Endothelial cell of umbilical vein (primary cell): ENCODE results near the gene SKI. TPM values are rescaled to one million over a fixed set of nuclear protein-coding genes. Genes with fewer than 3 reads are reported as not detected.
A peak's percentile ranks its signal among the peaks of the same experiment; 100 is the strongest.

Experiments
- BruUV-seq: library from RNA; stranded (reverse); fragments of 400-500 nt; replicated peaks from 2 replicates; lab custom pipeline; 2021; lab: Mats Ljungman, UMichigan
- CTCF ChIA-PET: fragments of 300-600, 350-600 bp; sonication (Branson Sonifier 250); formaldehyde crosslinking; loops from one replicate; lab custom pipeline; 2021; ENCODE audit warnings: antibody characterized with exemption, inconsistent platforms; lab: Charles Lee
- POLR2A ChIA-PET: fragments of 300-600, 350-600 bp; sonication (Branson Sonifier 250); formaldehyde crosslinking; loops from one replicate; lab custom pipeline; 2021; ENCODE audit warnings: antibody characterized with exemption, inconsistent platforms; lab: Charles Lee
- DNase-seq: peaks from one replicate; pipeline ENCODE4 v3.0.0-alpha.2; 2011; ENCODE audit warnings: low read depth, low spot score
- FAIRE-seq: peaks from 2 replicates; lab custom pipeline; 2011; peaks lifted over from hg19 to GRCh38; lab: Jason Lieb, UNC
- H2AFZ ChIP-seq: 2 replicates; pipeline ENCODE4 v1.6.0; 2012; ENCODE audit warnings: low read depth, low read length, control low read depth, inconsistent platforms
- H3K27ac ChIP-seq: 2 replicates; pipeline ENCODE4 v1.5.1; 2011; ENCODE audit warnings: low read depth, mild to moderate bottlenecking, control low read depth, low read length, moderate library complexity; ENCODE audit not compliant: insufficient read depth
- H3K27me3 ChIP-seq, 2 experiments: 2 replicates each; pipeline versions ENCODE4 v1.6.0 to v1.6.1; 2011; ENCODE audit warnings: low read length in 2 of 2, mixed read lengths in 1 of 2; ENCODE audit not compliant: control insufficient read depth in 2 of 2, insufficient read depth in 2 of 2
- H3K36me3 ChIP-seq, 2 experiments: 2 replicates in 1 of 2; 3 replicates in 1 of 2; pipeline ENCODE4 v1.5.1; 2011; ENCODE audit warnings: low read length in 2 of 2, mild to moderate bottlenecking in 1 of 2, moderate library complexity in 1 of 2; ENCODE audit not compliant: control insufficient read depth in 2 of 2, insufficient read depth in 2 of 2; ENCODE audit errors: extremely low read depth in 1 of 2
- H3K4me1 ChIP-seq: 3 replicates; pipeline ENCODE4 v1.5.1; 2011; ENCODE audit warnings: mild to moderate bottlenecking, low read length; ENCODE audit not compliant: control insufficient read depth, insufficient read depth; ENCODE audit errors: extremely low read depth
- H3K4me2 ChIP-seq: 2 replicates; pipeline ENCODE4 v1.6.1; 2011; ENCODE audit warnings: low read length, control low read depth, mixed read lengths; ENCODE audit not compliant: insufficient read depth
- H3K4me3 ChIP-seq, 3 experiments: fragments of 200-600 bp in 1 of 3; sonication (generic), shearing (Covaris generic) in 1 of 3; replicated peaks in 1 of 3; 2 replicates each; pipeline ENCODE4 v1.5.1; 2011 to 2016; ENCODE audit warnings: control low read depth in 3 of 3, low read length in 3 of 3, mild to moderate bottlenecking in 2 of 3, inconsistent platforms in 1 of 3, low read depth in 1 of 3, moderate library complexity in 1 of 3; ENCODE audit not compliant: insufficient read depth in 1 of 3
- H3K79me2 ChIP-seq: 2 replicates; pipeline ENCODE4 v1.6.0; 2012; ENCODE audit warnings: low read length, inconsistent platforms; ENCODE audit not compliant: control insufficient read depth, insufficient read depth
- H3K9ac ChIP-seq: replicated peaks from 2 replicates; pipeline ENCODE3; 2011; ENCODE audit warnings: low read length, control low read depth; ENCODE audit not compliant: insufficient read depth; ENCODE audit errors: extremely low read depth
- H3K9me1 ChIP-seq: replicated peaks from 3 replicates; pipeline ENCODE4 v1.6.0; 2011; ENCODE audit warnings: mild to moderate bottlenecking, low read length; ENCODE audit not compliant: control insufficient read depth, insufficient read depth; ENCODE audit errors: extremely low read depth
- H3K9me3 ChIP-seq: replicated peaks from 2 replicates; pipeline ENCODE4 v1.5.1; 2012; ENCODE audit warnings: low read length, inconsistent platforms; ENCODE audit not compliant: control insufficient read depth, insufficient read depth
- H4K20me1 ChIP-seq: replicated peaks from 2 replicates; pipeline ENCODE3; 2011; ENCODE audit warnings: mild to moderate bottlenecking, low read length; ENCODE audit not compliant: control insufficient read depth, insufficient read depth; ENCODE audit errors: extremely low read depth
- CTCF ChIP-seq, 2 donors: IDR thresholded peaks; 1 replicate in 1 of 2; 2 replicates in 1 of 2; pipeline ENCODE4 v1.5.1; 2011; ENCODE audit warnings: low read length in 2 of 2, mild to moderate bottlenecking in 2 of 2, moderate library complexity in 2 of 2, control low read depth in 1 of 2, inconsistent platforms in 1 of 2, low read depth in 1 of 2; ENCODE audit not compliant: insufficient read depth in 1 of 2; ENCODE audit errors: extremely low read depth in 1 of 2
- FOS ChIP-seq: IDR thresholded peaks from 2 replicates; pipeline ENCODE4 v1.6.1; 2011; ENCODE audit warnings: mild to moderate bottlenecking, low read length, moderate library complexity, borderline replicate concordance; ENCODE audit not compliant: insufficient read depth
- GATA2 ChIP-seq: IDR thresholded peaks from 2 replicates; pipeline ENCODE4 v1.7.0; 2011; ENCODE audit warnings: low read depth, mild to moderate bottlenecking, moderate library complexity, mixed read lengths, low read length; ENCODE audit not compliant: insufficient read length, insufficient read depth
- JUN ChIP-seq: IDR thresholded peaks from 2 replicates; pipeline ENCODE4 v1.6.1; 2011; ENCODE audit warnings: borderline replicate concordance, low read depth; ENCODE audit not compliant: insufficient read length, insufficient read depth
- MAX ChIP-seq: IDR thresholded peaks from 2 replicates; pipeline ENCODE4 v1.6.1; 2011; ENCODE audit not compliant: insufficient read depth, insufficient read length
- MYC ChIP-seq: IDR thresholded peaks from one replicate; pipeline ENCODE4 v1.6.1; 2011; ENCODE audit warnings: mild to moderate bottlenecking, low read depth, low read length
- POLR2A ChIP-seq: IDR thresholded peaks from 2 replicates; pipeline ENCODE4 v1.6.1; 2012; ENCODE audit warnings: low read depth, mild to moderate bottlenecking, control low read depth, low read length
- POLR2AphosphoS5 ChIP-seq: IDR thresholded peaks from 2 replicates; pipeline ENCODE4 v1.6.1; 2012; ENCODE audit warnings: low read depth, mild to moderate bottlenecking, control low read depth, low read length, moderate library complexity; ENCODE audit not compliant: insufficient read depth
- dilution Hi-C: fragments of 300-500 bp; cut with MboI; formaldehyde crosslinking; loops from one replicate; pipeline ENCODE4 v1.15.0; 2019; ENCODE audit warnings: low sequenced_read_pairs; ENCODE audit not compliant: extremely low pct_ligation_motif_present
- intact Hi-C: fragments of 100-400 bp; cut with micrococcal nuclease; formaldehyde crosslinking; loops from one replicate; pipeline ENCODE4 v1.10.0; 2022
- polyA plus RNA-seq, 4 experiments: library from polyadenylated mRNA; depleted of rRNA in 3 of 4; stranded (reverse) in 3 of 4; unstranded in 1 of 4; fragments of >200 nt; gene quantifications; 2 replicates each; pipeline versions ENCODE4 v1.2.1 to v1.2.3, GENCODE V29; 2011 to 2012; ENCODE audit warnings: missing spikeins in 1 of 4
- total RNA-seq: library from RNA; stranded (reverse); gene quantifications from 2 replicates; pipeline ENCODE4 v1.2.3, GENCODE V29; 2021

Gene SKI
- total and polyA plus RNA-seq, 2 donors (not counting 3 experiments of a cell fraction or from before 2014, with no cell fraction given), result 11.6 to 80.3 TPM

GRCh38 chr1:2212532-2213491, 15.3 kb upstream of the SKI start:
- ChIA-PET POLR2A (interaction anchor here (1.0 to 1.7 kb wide), 3 partner anchors 15 to 17 kb away, joined by 3 to 12 read pairs (median 6); partner anchors contain the start of gene SKI), CTCF (interaction anchor here (0.5 to 2.0 kb wide), 8 partner anchors 9 to 169 kb away, joined by 3 to 11 read pairs (median 4); partner anchors contain the start of gene FAAP20)
- FAIRE-seq (peak; percentile 98), DNase-seq (peak; percentile 97)
- Histone ChIP-seq H3K36me3 (no peaks in the 10 kb centered on the region), H3K4me2 (peak overlapping the region; percentile 26), H2AFZ (peak overlapping the region; percentile 26), H3K27ac (peak overlapping the region; percentile 98), H3K79me2 (no peaks in the 10 kb centered on the region), H3K27me3 (no peaks in the 10 kb centered on the region), H3K4me1 (peaks cover 37% of the 10 kb centered on the region), H4K20me1 (no peaks in the 10 kb centered on the region), H3K9me1 (no peaks in the 10 kb centered on the region), H3K9me3 (no peaks in the 10 kb centered on the region), H3K9ac (peak overlapping the region; percentile 95), H3K4me3 (peak overlapping the region in 2 of 3 experiments; percentile 2 to 27)
- intact Hi-C loops (loop anchor here (1.0 to 5.0 kb wide), 6 partner anchors 8 to 99 kb away; no protein-coding TSS in a partner anchor), dilution Hi-C loops (loop anchor here (10.0 kb wide), 1 partner anchor 92 kb away; no protein-coding TSS in a partner anchor)
- TF ChIP-seq MAX (no peak), POLR2AphosphoS5 (peak; percentile 82), MYC (no peak), GATA2 (no peak), FOS (peak; percentile 24), POLR2A (peak; percentile 71), CTCF (IDR thresholded peaks at IDR 0.05; ENCODE audit: extremely low read depth in 1 of 2, insufficient read depth in 1 of 2, low read depth in 1 of 2, low read length in 2 of 2) (peak; percentile 21 to 25), JUN (peak; percentile 89)
- BruUV-seq, result TSS peak; percentile 81
